Calu3 (cell line): ENCODE measurements around the gene EVA1C. TPM values are rescaled to one million over a fixed set of nuclear protein-coding genes. Genes with fewer than 3 reads are reported as not detected.
"Not testable (repeated sequence)": the region's sequence is repeated elsewhere in the genome, so short reads cannot be mapped to it uniquely, and the experiment has no call there.

Experiments used
- BruUV-seq: library from RNA; stranded (reverse); fragments of 400-500 nt; replicated peaks from 2 replicates; lab custom pipeline; 2021; lab: Mats Ljungman, UMichigan
- CTCF ChIA-PET: fragments of 300-600 bp; sonication (Branson Sonifier 250); formaldehyde crosslinking; loops from one replicate; lab custom pipeline; 2022; ENCODE audit warnings: antibody characterized with exemption; lab: Charles Lee
- DNase-seq: peaks from one replicate; pipeline ENCODE4 v3.0.0; 2022
- H3K27ac Mint-ChIP-seq: one replicate; pipeline ENCODE4 v1.8.0; 2022; ENCODE audit warnings: mixed read lengths; ENCODE audit not compliant: unreplicated experiment
- H3K27me3 Mint-ChIP-seq: one replicate; pipeline ENCODE4 v1.8.0; 2022; ENCODE audit warnings: mixed read lengths; ENCODE audit not compliant: unreplicated experiment
- H3K36me3 Mint-ChIP-seq: one replicate; pipeline ENCODE4 v1.8.0; 2022; ENCODE audit warnings: mild to moderate bottlenecking, moderate library complexity, mixed read lengths; ENCODE audit not compliant: insufficient read depth, unreplicated experiment
- H3K4me1 Mint-ChIP-seq: one replicate; pipeline ENCODE4 v1.8.0; 2022; ENCODE audit warnings: mild to moderate bottlenecking, low read depth, mixed read lengths; ENCODE audit not compliant: unreplicated experiment
- H3K4me3 Mint-ChIP-seq: one replicate; pipeline ENCODE4 v1.8.0; 2022; ENCODE audit warnings: mild to moderate bottlenecking, low read depth, moderate library complexity, mixed read lengths; ENCODE audit not compliant: unreplicated experiment
- H3K9me3 Mint-ChIP-seq: one replicate; pipeline ENCODE4 v1.8.0; 2022; ENCODE audit warnings: low read depth, mixed read lengths; ENCODE audit not compliant: unreplicated experiment
- intact Hi-C: fragments of 100-400 bp; cut with micrococcal nuclease; formaldehyde crosslinking; loops from one replicate; pipeline ENCODE4 v1.10.0; 2022; ENCODE audit not compliant: unreplicated experiment
- total RNA-seq: library from RNA; stranded (reverse); gene quantifications from 2 replicates; pipeline ENCODE4 v1.2.3, GENCODE V29; 2022
- TF ChIP-seq, protein P1 (sequence below): fragments of 200-600 bp; IDR thresholded peaks from one replicate; pipeline ENCODE4 v1.8.0; 2022; ENCODE audit warnings: antibody characterized with exemption; ENCODE audit not compliant: unreplicated experiment

Gene EVA1C
- total RNA-seq, 1 experiment from 2014 or later = 1.4 TPM

- Mint-ChIP-seq H3K4me1 (no peaks in the 10 kb centered on the region), H3K36me3 (no peaks in the 10 kb centered on the region), H3K9me3 (no peaks in the 10 kb centered on the region), H3K4me3 (no peak overlapping the region), H3K27ac (no peak overlapping the region), H3K27me3 (peaks cover 12% of the 10 kb centered on the region)
- intact Hi-C loops = no loop called here
- DNase-seq = no peak
- TF ChIP-seq, protein P1, sequence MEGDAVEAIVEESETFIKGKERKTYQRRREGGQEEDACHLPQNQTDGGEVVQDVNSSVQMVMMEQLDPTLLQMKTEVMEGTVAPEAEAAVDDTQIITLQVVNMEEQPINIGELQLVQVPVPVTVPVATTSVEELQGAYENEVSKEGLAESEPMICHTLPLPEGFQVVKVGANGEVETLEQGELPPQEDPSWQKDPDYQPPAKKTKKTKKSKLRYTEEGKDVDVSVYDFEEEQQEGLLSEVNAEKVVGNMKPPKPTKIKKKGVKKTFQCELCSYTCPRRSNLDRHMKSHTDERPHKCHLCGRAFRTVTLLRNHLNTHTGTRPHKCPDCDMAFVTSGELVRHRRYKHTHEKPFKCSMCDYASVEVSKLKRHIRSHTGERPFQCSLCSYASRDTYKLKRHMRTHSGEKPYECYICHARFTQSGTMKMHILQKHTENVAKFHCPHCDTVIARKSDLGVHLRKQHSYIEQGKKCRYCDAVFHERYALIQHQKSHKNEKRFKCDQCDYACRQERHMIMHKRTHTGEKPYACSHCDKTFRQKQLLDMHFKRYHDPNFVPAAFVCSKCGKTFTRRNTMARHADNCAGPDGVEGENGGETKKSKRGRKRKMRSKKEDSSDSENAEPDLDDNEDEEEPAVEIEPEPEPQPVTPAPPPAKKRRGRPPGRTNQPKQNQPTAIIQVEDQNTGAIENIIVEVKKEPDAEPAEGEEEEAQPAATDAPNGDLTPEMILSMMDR = no peak
- CTCF ChIA-PET = no interaction called here
- BruUV-seq = no TSS peak
Measured at GRCh38 chr21:32559006-32559610, 146.6 kb downstream of the EVA1C start.

DNA sequence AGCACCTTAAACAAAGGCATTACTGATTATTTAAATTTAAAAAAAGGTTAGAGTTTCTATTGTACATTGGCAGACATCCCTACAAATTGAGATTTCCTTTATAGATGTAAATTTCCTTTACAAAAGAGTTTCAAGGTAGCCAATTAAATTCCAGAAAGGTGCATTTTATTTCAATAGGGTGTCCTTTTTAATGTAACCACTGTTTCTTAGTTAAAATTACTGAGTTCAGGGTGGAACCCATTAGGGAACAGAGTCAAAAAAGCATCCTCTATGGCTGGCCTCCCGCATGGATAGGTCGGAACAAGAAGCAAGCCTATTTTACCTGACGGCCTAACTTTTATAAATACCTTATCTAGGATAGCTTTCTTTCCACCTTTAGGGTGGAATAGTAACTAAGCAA is 148.4 kb downstream of the EVA1C start:
- CTCF ChIA-PET = interaction anchor here (0.7 to 1.0 kb wide), 2 partner anchors 9 to 34 kb away, joined by 3 read pairs; no protein-coding TSS in a partner anchor
- no peak for DNase-seq
- Mint-ChIP-seq H3K4me3 (no peak overlapping the region), H3K9me3 (no peaks in the 10 kb centered on the region), H3K4me1 (no peaks in the 10 kb centered on the region), H3K36me3 (no peaks in the 10 kb centered on the region), H3K27ac (no peak overlapping the region), H3K27me3 (peaks cover 8% of the 10 kb centered on the region)
- intact Hi-C loops = no loop called here
- no TSS peak for BruUV-seq
- TF ChIP-seq, protein P1 = no peak

DNA sequence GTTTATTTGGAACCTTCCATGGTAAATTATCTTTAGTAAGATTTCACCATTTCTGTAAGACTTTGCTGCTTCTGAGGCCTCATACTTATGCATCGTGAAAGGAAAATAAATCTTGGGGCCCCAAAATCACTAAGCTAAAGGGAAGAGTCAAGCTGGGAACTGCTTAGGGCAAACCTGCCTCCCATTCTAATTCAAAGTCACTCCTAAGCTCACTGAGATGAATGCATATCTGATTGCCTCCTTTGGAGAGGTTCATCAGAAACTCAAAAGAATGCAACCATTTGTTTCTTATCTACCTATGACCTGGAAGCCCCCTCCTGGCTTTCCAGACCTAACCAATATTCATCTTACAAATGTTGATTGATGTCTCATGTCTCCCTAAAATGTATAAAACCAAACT is 149.0 kb downstream of the EVA1C start:
- H3K36me3 Mint-ChIP-seq, H3K4me1 Mint-ChIP-seq, DNase-seq, CTCF ChIA-PET, H3K4me3 Mint-ChIP-seq, H3K9me3 Mint-ChIP-seq, intact Hi-C loops, H3K27ac Mint-ChIP-seq, BruUV-seq, H3K27me3 Mint-ChIP-seq: not testable (repeated sequence)

- no peak overlapping the region for H3K4me3 Mint-ChIP-seq
Measured at GRCh38 chr21:32562426-32562825, 149.9 kb downstream of the EVA1C start.

DNA sequence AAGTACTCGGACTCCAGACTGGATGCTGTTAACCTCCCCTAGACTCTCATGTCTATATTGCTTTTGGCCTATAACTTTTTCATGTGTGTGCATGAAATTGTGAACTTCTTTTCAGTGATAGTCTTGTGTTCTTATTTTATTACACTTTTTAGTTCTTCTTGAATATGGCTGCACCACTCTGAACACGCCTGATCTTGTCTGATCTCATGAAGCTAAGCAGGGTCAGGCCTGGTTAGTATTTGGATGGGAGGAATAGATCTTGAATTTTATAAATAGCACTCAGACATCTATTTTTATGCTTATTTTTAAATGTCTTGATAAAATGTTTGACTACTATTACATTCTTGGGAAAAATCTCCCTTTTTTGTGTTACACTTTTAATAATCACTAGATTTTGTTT is 150.4 kb downstream of the EVA1C start:
- Mint-ChIP-seq H3K27me3 (no peaks in the 10 kb centered on the region), H3K9me3 (no peaks in the 10 kb centered on the region), H3K4me1 (no peaks in the 10 kb centered on the region), H3K27ac (no peak overlapping the region), H3K36me3 (no peaks in the 10 kb centered on the region), H3K4me3 (no peak overlapping the region)
- CTCF ChIA-PET = no interaction called here
- no TSS peak for BruUV-seq
- TF ChIP-seq, protein P1 = no peak
- no peak for DNase-seq
- intact Hi-C loops = no loop called here

More at GRCh38 chr21:32562426-32562825, 149.9 kb downstream of the EVA1C start:
- no TSS peak for BruUV-seq
- no peak for DNase-seq
- TF ChIP-seq, protein P1 = no peak
- Mint-ChIP-seq H3K4me1 (no peaks in the 10 kb centered on the region), H3K27me3 (no peaks in the 10 kb centered on the region), H3K27ac (no peak overlapping the region), H3K9me3 (no peaks in the 10 kb centered on the region), H3K36me3 (no peaks in the 10 kb centered on the region)
- intact Hi-C loops = no loop called here
- CTCF ChIA-PET = no interaction called here
